GM19395 (cell line): Measurements from ENCODE around the gene LASP1.

ENCODE experiments used
- ATAC-seq: cut with Tn5 transposase; IDR thresholded peaks from one replicate; pipeline ENCODE4 v1.9.1; 2021; ENCODE audit warnings: mild to moderate bottlenecking, moderate library complexity; ENCODE audit not compliant: unreplicated experiment

Gene LASP1

GRCh38 chr17:38885728-38886642 lies 16.1 kb downstream of the LASP1 start:
- ATAC-seq, result no peak

- no peak for ATAC-seq
These were observed 16.8 kb downstream of the LASP1 start for GRCh38 chr17:38886643-38887010.

GRCh38 chr17:38888842-38889241 lies 19.0 kb downstream of the LASP1 start:
- ATAC-seq, result no peak

GRCh38 chr17:38889745-38890409 lies 20.0 kb downstream of the LASP1 start:
- ATAC-seq, result no peak

- ATAC-seq, result no peak
These were observed 20.5 kb downstream of the LASP1 start for GRCh38 chr17:38890410-38890746.

- no peak for ATAC-seq
These were observed 21.6 kb downstream of the LASP1 start for GRCh38 chr17:38891441-38891840.

- no peak for ATAC-seq
These were observed 22.2 kb downstream of the LASP1 start for GRCh38 chr17:38892083-38892482.

- ATAC-seq, result no peak
These were observed 22.8 kb downstream of the LASP1 start for GRCh38 chr17:38892620-38893019.

- no peak for ATAC-seq
These were observed 23.3 kb downstream of the LASP1 start for GRCh38 chr17:38893113-38893512.

GRCh38 chr17:38893607-38894006 lies 23.7 kb downstream of the LASP1 start:
- ATAC-seq, result no peak

GRCh38 chr17:38894276-38894675 lies 24.4 kb downstream of the LASP1 start:
- ATAC-seq, result no peak

GRCh38 chr17:38896346-38896954 lies 26.6 kb downstream of the LASP1 start:
- ATAC-seq, result no peak

GRCh38 chr17:38897176-38897575 lies 27.3 kb downstream of the LASP1 start:
- no peak for ATAC-seq

- ATAC-seq, result no peak
These were observed 27.9 kb downstream of the LASP1 start for GRCh38 chr17:38897671-38898290.

GRCh38 chr17:38898291-38898679 lies 28.4 kb downstream of the LASP1 start:
- peak; percentile 37 for ATAC-seq

GRCh38 chr17:38898812-38899348 lies 29.0 kb downstream of the LASP1 start:
- peak; percentile 70 for ATAC-seq

GRCh38 chr17:38899421-38899820 lies 29.6 kb downstream of the LASP1 start:
- peak; percentile 9 for ATAC-seq

GRCh38 chr17:38900978-38901656 lies 31.3 kb downstream of the LASP1 start:
- no peak for ATAC-seq

GRCh38 chr17:38903404-38903803 lies 33.5 kb downstream of the LASP1 start:
- ATAC-seq, result no peak

GRCh38 chr17:38904892-38905291 lies 35.0 kb downstream of the LASP1 start:
- no peak for ATAC-seq

- ATAC-seq, result no peak
These were observed 35.5 kb downstream of the LASP1 start for GRCh38 chr17:38905375-38905774.
